HG03520 (cell line): ENCODE measurements around the gene NIPAL3.
"Not testable (repeated sequence)": the region's sequence is repeated elsewhere in the genome, so short reads cannot be mapped to it uniquely, and the experiment has no call there.

Experiments
- ATAC-seq: cut with Tn5 transposase; IDR thresholded peaks from one replicate; pipeline ENCODE4 v1.9.1; 2021; ENCODE audit warnings: mild to moderate bottlenecking, moderate library complexity; ENCODE audit not compliant: unreplicated experiment

Gene NIPAL3

GRCh38 chr1:24486331-24487065 is 70.9 kb downstream of the NIPAL3 start:
- no peak for ATAC-seq

GRCh38 chr1:24487455-24487854 is 71.9 kb downstream of the NIPAL3 start:
- ATAC-seq, result no peak

GRCh38 chr1:24488159-24488558 is 72.6 kb downstream of the NIPAL3 start:
- not testable (repeated sequence) for ATAC-seq

DNA sequence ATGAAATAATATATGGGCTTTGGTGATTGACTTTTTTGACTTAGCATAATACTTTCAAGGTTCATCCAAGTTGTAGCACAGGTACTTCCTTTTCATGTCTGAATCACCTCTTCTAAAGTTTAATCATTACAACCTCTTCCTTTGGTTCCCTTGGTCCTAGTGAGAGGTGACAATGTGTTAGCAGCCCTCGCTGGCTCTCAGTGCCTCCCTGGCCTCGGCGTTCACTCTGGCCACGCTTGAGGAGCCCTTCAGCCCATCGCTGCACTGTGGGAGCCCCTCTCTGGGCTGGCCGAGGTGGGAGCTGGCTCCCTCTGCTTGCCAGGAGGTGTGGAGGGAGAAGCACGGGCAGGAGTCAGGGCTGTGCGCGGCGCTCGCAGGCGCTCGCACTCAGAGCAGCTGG is 74.1 kb downstream of the NIPAL3 start:
- no peak for ATAC-seq

DNA sequence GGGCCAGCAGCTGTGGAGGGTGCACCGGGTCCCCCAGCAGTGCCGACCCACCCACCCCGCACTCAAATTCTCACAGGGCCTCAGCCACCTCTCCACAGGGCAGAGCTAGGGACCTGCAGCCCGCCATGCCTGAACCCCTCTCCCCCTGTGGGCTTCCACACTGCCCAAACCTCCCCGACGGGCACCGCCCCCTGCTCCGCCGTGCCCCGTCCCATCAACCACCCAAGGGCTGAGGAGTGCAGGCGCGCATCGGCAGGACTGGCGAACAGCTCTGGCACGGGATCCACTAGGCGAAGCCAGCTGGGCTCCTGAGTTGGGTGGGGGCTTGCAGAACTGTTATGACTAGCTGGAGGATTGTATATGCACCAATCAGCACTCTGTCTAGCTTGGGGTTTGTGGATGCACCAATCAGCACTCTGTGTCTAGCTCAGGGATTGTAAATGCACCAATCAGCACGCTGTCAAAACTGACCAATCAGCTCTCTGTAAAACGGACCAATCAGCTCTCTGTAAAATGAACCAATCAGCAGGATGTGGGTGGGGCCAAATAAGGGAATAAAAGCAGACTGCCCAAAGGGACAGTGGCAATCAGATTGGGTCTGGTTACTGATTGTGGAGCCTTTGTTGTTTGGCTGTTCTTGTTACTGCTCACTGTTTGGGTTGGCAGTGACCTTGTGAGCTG is 74.6 kb downstream of the NIPAL3 start:
- no peak for ATAC-seq

DNA sequence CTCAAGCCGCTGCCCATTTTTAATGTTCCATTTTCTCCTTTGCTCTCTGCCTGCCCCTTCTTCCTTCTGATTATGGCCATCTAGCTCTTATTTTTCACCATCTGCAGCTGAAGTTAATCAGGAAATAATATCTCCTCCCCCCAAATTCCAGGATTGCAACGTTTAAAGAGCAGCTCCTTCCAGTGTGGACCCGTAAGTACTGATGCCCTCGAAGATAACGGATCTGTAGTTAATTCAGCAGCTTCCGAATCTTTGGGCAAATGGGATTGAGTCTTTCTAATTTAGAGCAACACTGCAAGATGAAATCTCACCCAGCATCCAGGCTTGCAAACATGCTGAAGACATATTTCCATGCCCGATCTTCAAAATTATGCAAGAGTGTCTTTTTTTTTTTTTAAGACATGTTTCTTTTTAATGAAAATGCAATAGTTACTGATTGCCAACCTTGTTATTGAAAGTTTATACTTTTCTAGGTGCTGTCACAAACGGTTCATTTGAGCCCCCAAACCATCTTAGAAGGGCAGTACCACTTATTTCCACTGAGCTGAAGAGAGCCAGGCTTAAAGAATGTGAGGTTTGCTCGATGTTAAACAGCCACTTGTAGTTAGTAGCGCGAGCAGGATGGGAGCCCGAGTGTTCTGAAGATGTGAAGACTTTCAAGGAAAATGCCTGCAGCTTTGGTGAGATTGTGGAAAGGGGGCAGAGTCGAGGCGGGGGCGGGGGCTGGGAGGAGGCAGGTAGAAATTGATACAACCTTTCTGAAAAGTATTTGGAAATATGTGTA is 76.2 kb downstream of the NIPAL3 start:
- ATAC-seq, result no peak

- ATAC-seq, result not testable (repeated sequence)
Measured at GRCh38 chr1:24492935-24493334, 77.3 kb downstream of the NIPAL3 start.

- ATAC-seq, result no peak
Measured at GRCh38 chr1:24493785-24494184, 78.2 kb downstream of the NIPAL3 start.

DNA sequence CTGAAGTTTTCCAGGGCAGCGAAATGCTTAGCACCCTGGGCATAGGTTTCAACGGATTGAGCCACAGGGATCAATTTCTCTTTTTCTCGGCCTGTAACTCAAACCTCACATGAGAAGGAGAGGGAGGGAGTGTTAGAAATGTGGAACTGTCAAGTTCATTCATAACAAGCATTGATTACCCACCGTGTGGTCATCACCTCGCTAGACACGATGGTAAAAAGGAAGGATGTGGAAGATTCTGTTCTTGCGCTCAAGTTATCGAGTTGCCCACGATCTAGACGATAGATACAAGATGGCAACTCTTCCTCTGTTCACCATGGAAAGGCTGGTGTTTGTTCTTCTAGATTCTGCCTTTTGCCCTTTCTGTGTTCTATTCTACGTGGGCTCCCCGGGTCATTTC is 83.0 kb downstream of the NIPAL3 start:
- no peak for ATAC-seq

- no peak for ATAC-seq
Measured at GRCh38 chr1:24500448-24501048, 84.9 kb downstream of the NIPAL3 start.

GRCh38 chr1:24501371-24502064 is 85.9 kb downstream of the NIPAL3 start:
- no peak for ATAC-seq

DNA sequence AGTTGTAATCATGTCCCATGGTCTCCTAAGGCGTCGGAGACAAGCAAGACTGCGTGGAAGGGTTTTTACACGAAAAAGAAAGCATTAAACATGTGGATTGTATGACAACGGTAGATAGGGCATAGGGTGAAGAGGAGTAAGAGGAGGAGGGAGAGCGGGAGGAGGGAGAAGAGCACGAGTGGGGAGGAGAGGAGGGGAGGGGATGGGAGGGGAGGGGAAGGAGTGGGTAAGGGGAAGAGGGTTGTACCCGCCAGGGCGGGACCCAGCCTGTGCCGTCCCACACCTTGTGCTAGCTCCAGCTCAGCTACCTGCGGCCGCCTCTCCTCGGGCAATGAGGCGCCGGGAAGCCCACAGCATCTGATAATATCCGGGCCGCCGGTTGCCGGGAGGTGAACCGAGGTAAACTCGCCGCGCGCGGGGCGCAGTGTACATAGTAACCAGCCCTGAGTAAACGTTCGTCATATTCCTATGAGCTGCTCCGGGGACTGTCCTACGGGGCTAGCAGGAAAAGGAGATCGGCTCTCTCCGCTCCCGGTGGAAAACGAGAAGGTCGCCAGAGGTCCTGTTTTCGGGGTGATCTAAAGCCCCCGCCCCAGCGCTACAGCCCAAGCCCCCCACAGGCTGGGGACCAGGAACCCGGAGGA is 86.6 kb downstream of the NIPAL3 start:
- peak; percentile 24 for ATAC-seq

- ATAC-seq, result peak; percentile 58
Measured at GRCh38 chr1:24502709-24503058, 87.1 kb downstream of the NIPAL3 start, which contains the start of gene RCAN3. Gene RCAN3, plus strand, starts transcription at chr1:24502836. Its CDS starts 11,537 bp downstream, at chr1:24514373.

DNA sequence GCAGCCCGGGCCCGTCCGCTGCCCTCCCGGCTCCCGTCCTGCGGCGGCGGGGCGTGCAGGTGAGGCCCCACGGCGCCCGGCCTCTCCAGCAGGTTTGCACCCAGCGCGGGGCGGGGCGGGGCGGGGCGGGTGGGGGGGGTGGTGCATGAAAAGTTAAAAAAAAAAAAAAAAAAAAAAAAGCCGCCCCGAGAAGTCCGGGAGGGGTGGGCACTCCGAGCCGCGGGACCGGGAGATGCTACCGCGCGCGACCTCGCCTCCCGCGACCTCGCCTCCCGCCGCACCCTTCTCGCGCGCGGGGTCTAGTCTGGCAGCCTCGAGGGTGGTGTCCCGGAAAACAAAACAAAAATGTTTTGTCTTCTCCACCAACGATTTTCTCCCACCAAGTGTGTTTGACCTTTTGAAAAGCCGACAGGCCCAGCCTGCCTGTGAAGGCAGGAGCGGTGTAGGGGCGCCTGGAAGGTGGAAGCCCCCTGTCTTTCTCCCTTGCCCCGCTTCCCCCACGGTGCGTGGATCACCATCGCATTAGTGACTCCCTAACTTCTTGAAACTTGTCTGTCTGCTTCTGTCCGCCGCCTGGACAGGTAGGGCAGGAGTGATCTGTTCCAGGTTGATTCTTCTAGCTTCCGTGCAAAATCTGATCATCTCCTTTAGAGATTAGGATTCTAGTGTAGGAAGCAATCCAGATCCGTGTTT is 87.6 kb downstream of the NIPAL3 start:
- peak; percentile 30 for ATAC-seq

GRCh38 chr1:24503870-24504523 is 88.4 kb downstream of the NIPAL3 start:
- ATAC-seq, result no peak

GRCh38 chr1:24504560-24504959 is 89.0 kb downstream of the NIPAL3 start:
- ATAC-seq, result no peak

GRCh38 chr1:24505816-24506215 is 90.2 kb downstream of the NIPAL3 start:
- no peak for ATAC-seq

DNA sequence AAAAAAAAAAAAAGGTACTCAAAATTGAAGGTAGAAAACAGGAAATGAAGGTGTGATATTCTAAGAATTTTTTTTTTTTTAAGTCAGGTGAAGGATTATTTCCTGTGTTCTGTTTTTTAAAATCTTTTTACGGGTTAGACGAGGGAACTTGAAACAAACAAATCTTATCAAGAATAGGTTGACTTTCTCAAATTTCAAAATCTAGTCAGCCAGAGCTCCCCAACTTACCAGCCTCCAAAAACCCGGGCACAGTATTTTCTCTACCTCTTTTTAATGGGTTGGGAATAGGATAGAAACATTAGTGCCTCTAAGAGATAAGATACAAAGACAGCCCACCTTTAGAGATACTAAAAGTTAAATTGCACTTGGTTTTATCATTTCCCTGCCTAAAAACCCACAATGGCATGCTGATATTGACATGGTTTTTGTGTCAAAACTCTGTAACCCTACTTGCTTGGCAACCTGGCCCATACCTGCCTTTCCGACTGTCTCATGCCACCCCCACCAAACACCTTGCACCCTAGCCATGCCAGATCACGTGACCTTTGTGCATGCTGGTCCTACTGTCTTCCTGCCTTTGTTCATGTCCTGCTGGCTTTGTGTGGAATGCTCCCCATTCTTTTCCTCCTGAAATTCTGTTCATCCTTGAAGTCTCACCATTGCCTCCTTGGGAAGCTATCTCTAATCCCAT is 91.2 kb downstream of the NIPAL3 start:
- ATAC-seq, result no peak

DNA sequence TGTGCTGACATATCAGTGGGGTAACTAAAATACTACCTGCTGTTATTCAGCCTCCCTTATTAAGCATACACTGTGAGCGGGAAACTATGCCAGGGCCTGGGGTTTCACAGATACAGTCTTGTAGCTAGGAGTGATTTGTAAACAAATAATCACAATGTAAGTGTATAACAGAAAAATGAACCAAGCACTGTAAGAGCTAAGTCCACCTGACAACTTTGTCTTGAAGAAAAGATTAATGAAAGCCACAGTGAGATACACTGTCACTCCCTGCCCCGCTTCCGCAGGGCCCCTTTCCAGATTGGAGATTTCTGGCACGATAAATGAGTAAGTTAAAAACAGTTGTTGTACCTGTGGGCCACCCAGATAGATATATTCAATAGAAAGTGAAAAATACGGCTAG is 91.8 kb downstream of the NIPAL3 start:
- no peak for ATAC-seq
